ENCODE results near the gene GFY.
A peak's percentile ranks its signal among the peaks of the same experiment; 100 is the strongest.

GRCh38 chr19:49427855-49428546 is 2.8 kb downstream of the GFY start:
- TF ChIP-seq CTCF (IDR thresholded peaks at IDR 0.05; ENCODE audit: insufficient read depth, low read depth, low read length) = no peak
- TF ChIP-seq EZH2 (IDR thresholded peaks at IDR 0.05; ENCODE audit: insufficient read depth, low read length) = peak; percentile 91

All from astrocyte (in vitro differentiated cells and primary cell).